Trophoblast cell (in vitro differentiated cells and primary cell): ENCODE results near the gene MS4A18.
"Not testable (repeated sequence)": the region's sequence is repeated elsewhere in the genome, so short reads cannot be mapped to it uniquely, and the experiment has no call there.

Source experiments
- DNase-seq, 2 donors: peaks; one replicate each; pipeline ENCODE4 v3.0.0-alpha.2; 2016
- H2AFZ ChIP-seq: 2 replicates; pipeline ENCODE4 v1.6.1; 2013; ENCODE audit warnings: low read length, moderate library complexity, mild to moderate bottlenecking; ENCODE audit not compliant: insufficient read depth, poor library complexity
- H2AK5ac ChIP-seq: 2 replicates; pipeline ENCODE4 v1.6.1; 2013; ENCODE audit warnings: mild to moderate bottlenecking, low read length
- H2BK120ac ChIP-seq: 2 replicates; pipeline ENCODE4 v1.6.1; 2013; ENCODE audit warnings: low read length, mild to moderate bottlenecking, moderate library complexity; ENCODE audit not compliant: insufficient read depth, poor library complexity
- H2BK12ac ChIP-seq: 2 replicates; pipeline ENCODE4 v1.6.1; 2013; ENCODE audit warnings: mild to moderate bottlenecking, low read length, moderate library complexity
- H2BK5ac ChIP-seq: 2 replicates; pipeline ENCODE4 v1.6.1; 2013; ENCODE audit warnings: low read length, low read depth, moderate library complexity, mild to moderate bottlenecking; ENCODE audit not compliant: poor library complexity
- H3K14ac ChIP-seq: 2 replicates; pipeline ENCODE4 v1.6.1; 2013; ENCODE audit warnings: mild to moderate bottlenecking, low read length
- H3K18ac ChIP-seq: 2 replicates; pipeline ENCODE4 v1.6.1; 2013; ENCODE audit warnings: mild to moderate bottlenecking, low read length
- H3K23ac ChIP-seq: 2 replicates; pipeline ENCODE4 v1.6.1; 2013; ENCODE audit warnings: low read length
- H3K27ac ChIP-seq: 2 replicates; pipeline ENCODE4 v1.5.1; 2013; ENCODE audit warnings: low read depth, mild to moderate bottlenecking, inconsistent platforms, low read length, moderate library complexity
- H3K27me3 ChIP-seq: 2 replicates; pipeline ENCODE4 v1.6.1; 2013; ENCODE audit warnings: inconsistent platforms, mild to moderate bottlenecking, low read length, moderate library complexity; ENCODE audit not compliant: insufficient read depth
- H3K36me3 ChIP-seq, 2 experiments: 1 replicate in 1 of 2; 2 replicates in 1 of 2; pipeline ENCODE4 v1.6.1; 2013; ENCODE audit warnings: low read length in 2 of 2, mild to moderate bottlenecking in 2 of 2, moderate library complexity in 1 of 2; ENCODE audit not compliant: insufficient read depth in 2 of 2, control insufficient read depth in 1 of 2
- H3K4ac ChIP-seq: 2 replicates; pipeline ENCODE4 v1.6.1; 2013; ENCODE audit warnings: low read depth, mild to moderate bottlenecking, low read length, moderate library complexity
- H3K4me1 ChIP-seq, 2 experiments: 1 replicate in 1 of 2; 2 replicates in 1 of 2; pipeline ENCODE4 v1.6.1; 2013; ENCODE audit warnings: low read length in 2 of 2, mild to moderate bottlenecking in 2 of 2, moderate library complexity in 1 of 2; ENCODE audit not compliant: insufficient read depth in 2 of 2, control insufficient read depth in 1 of 2
- H3K4me2 ChIP-seq: 2 replicates; pipeline ENCODE4 v1.6.1; 2013; ENCODE audit warnings: inconsistent platforms, mild to moderate bottlenecking, low read length, moderate library complexity
- H3K4me3 ChIP-seq: 2 replicates; pipeline ENCODE4 v1.5.1; 2013; ENCODE audit warnings: mild to moderate bottlenecking, low read depth, low read length, inconsistent platforms
- H3K79me1 ChIP-seq: one replicate; pipeline ENCODE4 v1.6.1; 2013; ENCODE audit warnings: low read length
- H3K79me2 ChIP-seq: 2 replicates; pipeline ENCODE4 v1.6.1; 2013; ENCODE audit warnings: low read length, mild to moderate bottlenecking; ENCODE audit not compliant: control insufficient read depth, insufficient read depth, poor library complexity
- H3K9ac ChIP-seq: 2 replicates; pipeline ENCODE4 v1.6.1; 2013; ENCODE audit warnings: mild to moderate bottlenecking, low read length
- H3K9me3 ChIP-seq: 2 replicates; pipeline ENCODE4 v1.6.1; 2013; ENCODE audit warnings: low read depth, mild to moderate bottlenecking, control low read depth, inconsistent platforms, low read length; ENCODE audit not compliant: insufficient read depth
- H4K12ac ChIP-seq: 2 replicates; pipeline ENCODE4 v1.6.1; 2013; ENCODE audit warnings: low read depth, mild to moderate bottlenecking, low read length, moderate library complexity
- H4K8ac ChIP-seq: 2 replicates; pipeline ENCODE4 v1.6.1; 2013; ENCODE audit warnings: low read depth, mild to moderate bottlenecking, low read length, moderate library complexity
- H4K91ac ChIP-seq: one replicate; pipeline ENCODE4 v1.6.1; 2013; ENCODE audit warnings: low read depth, mild to moderate bottlenecking, low read length, moderate library complexity
- WGBS: extraction: QIAGEN DNeasy Blood & Tissue Kit; methylation state at CpG from one replicate; pipeline ENCODE4 v1.1.7; 2013; ENCODE audit warnings: missing lambda C conversion rate; ENCODE audit not compliant: insufficient read length, insufficient coverage; ENCODE audit errors: extremely low coverage; 5-methylcytosine and 5-hydroxymethylcytosine counted together

MS4A18 gene

DNA sequence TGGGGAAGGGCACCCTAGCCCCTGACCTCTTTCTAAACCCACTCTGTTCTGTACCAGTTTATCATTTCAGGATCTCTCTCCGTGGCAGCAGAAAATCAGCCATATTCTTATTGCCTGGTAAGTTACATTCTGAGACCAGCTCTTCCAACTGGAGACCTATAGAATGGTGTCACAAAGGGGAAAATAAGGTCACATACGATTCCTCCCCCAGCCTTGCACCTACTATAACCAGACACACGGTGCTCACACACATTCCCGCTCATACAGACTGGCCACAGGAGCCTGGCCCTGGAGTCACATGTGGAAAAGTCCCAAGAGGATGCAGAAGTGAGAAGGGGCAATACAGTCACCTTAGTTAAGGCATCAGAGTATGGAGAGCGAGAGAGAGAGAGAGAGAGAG is 17.6 kb upstream of the MS4A18 start:
- Histone ChIP-seq H3K4ac (no peak overlapping the region), H3K14ac (no peak overlapping the region), H3K18ac (no peak overlapping the region), H4K91ac (no peak overlapping the region), H3K27ac (no peak overlapping the region), H2AK5ac (no peak overlapping the region), H3K4me3 (no peak overlapping the region), H3K4me2 (no peak overlapping the region), H3K4me1 (no peaks in the 10 kb centered on the region), H3K23ac (no peak overlapping the region), H4K8ac (no peak overlapping the region), H3K9ac (no peak overlapping the region), H4K12ac (no peak overlapping the region), H3K79me1 (no peaks in the 10 kb centered on the region), H3K27me3 (no peaks in the 10 kb centered on the region), H2BK12ac (no peak overlapping the region), H2BK120ac (no peak overlapping the region), H3K9me3 (no peaks in the 10 kb centered on the region), H2BK5ac (no peak overlapping the region), H3K36me3 (no peaks in the 10 kb centered on the region), H2AFZ (no peak overlapping the region), H3K79me2 (no peaks in the 10 kb centered on the region)
- DNase-seq = no peak
- no CpG with 5 or more reads among the region's 5 CpGs for WGBS

DNA sequence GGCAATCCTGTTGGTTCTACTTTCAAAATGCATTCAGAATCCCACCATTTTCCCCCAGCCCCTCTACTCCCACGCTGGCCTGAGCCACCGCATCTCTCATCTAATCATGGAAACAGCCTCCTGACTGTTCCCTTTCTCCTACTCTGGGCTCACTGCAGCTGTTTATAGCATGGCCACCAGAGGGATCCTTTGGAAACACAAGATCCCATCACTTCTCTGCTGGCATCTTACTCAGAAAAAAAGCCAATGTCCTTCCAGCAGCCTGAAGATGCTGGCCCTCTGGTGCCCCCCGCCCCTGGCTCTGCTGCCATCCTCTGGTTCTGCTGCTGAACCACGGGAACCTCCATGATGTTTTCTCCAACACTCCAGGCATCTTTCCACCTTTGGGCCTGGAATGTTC is 14.0 kb upstream of the MS4A18 start:
- Histone ChIP-seq H2BK5ac (no peak overlapping the region), H2BK120ac (no peak overlapping the region), H4K8ac (peak overlapping the region; percentile 18), H3K4me1 (no peaks in the 10 kb centered on the region), H3K79me2 (no peaks in the 10 kb centered on the region), H2AFZ (no peak overlapping the region), H3K18ac (no peak overlapping the region), H2AK5ac (no peak overlapping the region), H3K9me3 (peaks cover 3% of the 10 kb centered on the region), H3K36me3 (no peaks in the 10 kb centered on the region), H3K27ac (no peak overlapping the region), H4K91ac (no peak overlapping the region), H3K14ac (no peak overlapping the region), H3K27me3 (no peaks in the 10 kb centered on the region), H3K9ac (no peak overlapping the region), H4K12ac (no peak overlapping the region), H3K79me1 (no peaks in the 10 kb centered on the region), H3K4me2 (no peak overlapping the region), H3K23ac (no peak overlapping the region), H3K4me3 (no peak overlapping the region), H2BK12ac (no peak overlapping the region), H3K4ac (no peak overlapping the region)
- peak in 1 of 2 donors; percentile 46 for DNase-seq
- whole genome bisulfite sequencing = no CpG with 5 or more reads among the region's 4 CpGs

DNA sequence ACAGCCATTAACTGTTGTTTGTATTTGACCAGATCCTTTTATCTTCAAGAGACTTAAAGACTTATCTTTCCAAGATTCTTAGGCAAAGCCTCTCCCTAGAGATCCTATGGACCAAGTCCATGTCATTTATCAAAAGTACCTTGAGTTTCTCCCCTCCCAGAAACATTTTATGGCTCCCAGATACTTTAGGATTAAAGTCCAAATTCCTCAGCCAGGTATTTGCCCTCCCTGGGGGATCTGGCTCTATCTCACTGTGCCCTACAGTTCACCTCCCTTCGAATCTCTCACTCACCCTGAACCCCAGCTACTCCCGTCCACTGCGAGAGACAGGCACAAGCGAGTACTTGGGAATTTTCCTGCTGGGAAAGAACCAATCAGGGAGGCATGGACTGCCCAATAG is 13.2 kb upstream of the MS4A18 start:
- H4K91ac ChIP-seq = no peak overlapping the region
- H3K79me2 ChIP-seq = no peaks in the 10 kb centered on the region
- H3K9ac ChIP-seq = no peak overlapping the region
- no peak for DNase-seq
- no peak overlapping the region for H3K27ac ChIP-seq
- no peak overlapping the region for H2BK12ac ChIP-seq
- no CpG with 5 or more reads among the region's 4 CpGs for WGBS
- H3K36me3 ChIP-seq = no peaks in the 10 kb centered on the region
- H3K4ac ChIP-seq = no peak overlapping the region
- H3K9me3 ChIP-seq = peaks cover 3% of the 10 kb centered on the region
- H3K27me3 ChIP-seq = no peaks in the 10 kb centered on the region
- H3K18ac ChIP-seq = no peak overlapping the region
- no peak overlapping the region for H3K23ac ChIP-seq
- H3K79me1 ChIP-seq = no peaks in the 10 kb centered on the region
- no peak overlapping the region for H3K4me3 ChIP-seq
- no peak overlapping the region for H2BK120ac ChIP-seq
- H4K12ac ChIP-seq = no peak overlapping the region
- no peak overlapping the region for H3K14ac ChIP-seq
- H3K4me1 ChIP-seq = no peaks in the 10 kb centered on the region
- H4K8ac ChIP-seq = no peak overlapping the region
- no peak overlapping the region for H3K4me2 ChIP-seq
- no peak overlapping the region for H2BK5ac ChIP-seq
- no peak overlapping the region for H2AK5ac ChIP-seq
- no peak overlapping the region for H2AFZ ChIP-seq

DNA sequence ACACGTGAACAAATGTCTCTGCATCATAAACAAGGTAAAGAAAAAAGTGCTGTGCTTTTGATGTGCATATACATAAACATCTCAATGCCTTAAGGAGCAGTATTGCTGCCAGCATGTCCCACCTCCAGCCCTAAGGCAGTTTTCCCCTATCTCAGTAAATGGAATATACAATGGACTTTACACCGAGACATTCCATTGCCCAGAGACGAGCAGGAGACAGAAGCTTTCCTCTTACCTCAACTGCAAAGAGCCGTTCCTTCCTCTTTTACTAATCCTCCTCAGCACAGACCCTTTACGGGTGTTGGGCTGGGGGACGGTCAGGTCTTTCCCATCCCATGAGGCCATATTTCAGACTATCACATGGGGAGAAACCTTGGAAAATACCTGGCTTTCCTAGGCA is 11.1 kb upstream of the MS4A18 start:
- H2BK5ac ChIP-seq, H2BK120ac ChIP-seq, H3K9me3 ChIP-seq, H3K27ac ChIP-seq, H3K79me1 ChIP-seq, H3K36me3 ChIP-seq, H4K8ac ChIP-seq, H3K14ac ChIP-seq, H2BK12ac ChIP-seq, H3K4me3 ChIP-seq, H3K9ac ChIP-seq, H3K27me3 ChIP-seq, H3K18ac ChIP-seq, H3K4me1 ChIP-seq, H4K12ac ChIP-seq, H2AK5ac ChIP-seq, H2AFZ ChIP-seq, H3K23ac ChIP-seq, H3K4me2 ChIP-seq, H3K4ac ChIP-seq, H4K91ac ChIP-seq, H3K79me2 ChIP-seq: not testable (repeated sequence)
- no CpG with 5 or more reads among the region's 6 CpGs for WGBS
- peak; percentile 30 to 64 for DNase-seq
